Vagina (tissue), 2 donors: Measurements from ENCODE around the gene C19orf33.

Experiments used
- CTCF ChIP-seq, 3 experiments: fragments of 450-650 bp in 2 of 3; fragments of 200-600 bp in 1 of 3; sonication (generic) in 1 of 3; IDR thresholded peaks; one replicate each; pipeline ENCODE4 v1.5.1; 2017 to 2019; ENCODE audit warnings: antibody characterized with exemption in 3 of 3, mild to moderate bottlenecking in 2 of 3, moderate library complexity in 2 of 3
- POLR2AphosphoS5 ChIP-seq, 2 donors: sonication (generic); formaldehyde crosslinking; IDR thresholded peaks; one replicate each; pipeline ENCODE4 v1.9.0; 2017; ENCODE audit warnings: antibody characterized with exemption in 2 of 2, mild to moderate bottlenecking in 2 of 2, low read depth in 1 of 2; ENCODE audit not compliant: insufficient read depth in 1 of 2

GRCh38 chr19:38287604-38288003 is 16.4 kb upstream of the C19orf33 start:
- TF ChIP-seq CTCF (IDR thresholded peaks at IDR 0.05) = no peak
- TF ChIP-seq POLR2AphosphoS5 (IDR thresholded peaks at IDR 0.05; ENCODE audit: insufficient read depth in 1 of 2, low read depth in 1 of 2) = no peak
